HG03280 (cell line): Measurements from ENCODE around the gene DTNA.
"Not testable (repeated sequence)": the region's sequence is repeated elsewhere in the genome, so short reads cannot be mapped to it uniquely, and the experiment has no call there.

Source experiments
- ATAC-seq: cut with Tn5 transposase; IDR thresholded peaks from one replicate; pipeline ENCODE4 v1.9.1; 2021; ENCODE audit warnings: mild to moderate bottlenecking, moderate library complexity; ENCODE audit not compliant: unreplicated experiment

The DTNA gene

GRCh38 chr18:34709750-34710441 is at the start of gene DTNA:
TSS of gene DTNA (plus strand) at chr18:34710298. CDS start at chr18:34755977, 45,679 bp downstream.
- ATAC-seq = no peak

- no peak for ATAC-seq
These were observed 49.5 kb upstream of the DTNA start for GRCh38 chr18:34660572-34660971.

GRCh38 chr18:34661464-34662087 is 48.5 kb upstream of the DTNA start:
- ATAC-seq = peak; percentile 78

- no peak for ATAC-seq
These were observed 33.1 kb upstream of the DTNA start for GRCh38 chr18:34676816-34677574.

GRCh38 chr18:34689750-34690149 is 20.3 kb upstream of the DTNA start:
- not testable (repeated sequence) for ATAC-seq

- ATAC-seq = no peak
These were observed 18.5 kb upstream of the DTNA start for GRCh38 chr18:34691614-34692013.

GRCh38 chr18:34694591-34695165 is 15.4 kb upstream of the DTNA start:
- no peak for ATAC-seq

GRCh38 chr18:34695310-34695709 is 14.8 kb upstream of the DTNA start:
- ATAC-seq = no peak

GRCh38 chr18:34696671-34697070 is 13.4 kb upstream of the DTNA start:
- ATAC-seq = no peak

GRCh38 chr18:34697233-34697632 is 12.9 kb upstream of the DTNA start:
- ATAC-seq = no peak

- no peak for ATAC-seq
These were observed 12.2 kb upstream of the DTNA start for GRCh38 chr18:34697891-34698290.

GRCh38 chr18:34701911-34702310 is 8.2 kb upstream of the DTNA start:
- no peak for ATAC-seq

- no peak for ATAC-seq
These were observed 7.3 kb upstream of the DTNA start for GRCh38 chr18:34702814-34703213.

- no peak for ATAC-seq
These were observed 6.0 kb upstream of the DTNA start for GRCh38 chr18:34704074-34704473.

GRCh38 chr18:34704823-34705222 is 5.3 kb upstream of the DTNA start:
- no peak for ATAC-seq

- ATAC-seq = no peak
These were observed 2.4 kb upstream of the DTNA start for GRCh38 chr18:34707670-34708069.

- no peak for ATAC-seq
These were observed 994 bp upstream of the DTNA start for GRCh38 chr18:34709104-34709503.

- no peak for ATAC-seq
These were observed 388 bp downstream of the DTNA start for GRCh38 chr18:34710458-34710914.

- no peak for ATAC-seq
These were observed 836 bp downstream of the DTNA start for GRCh38 chr18:34710934-34711333.

GRCh38 chr18:34716111-34716510 is 6.0 kb downstream of the DTNA start:
- not testable (repeated sequence) for ATAC-seq

- ATAC-seq = no peak
These were observed 8.5 kb downstream of the DTNA start for GRCh38 chr18:34718610-34719009.
